Ascending aorta (tissue), 2 donors: ENCODE results near the gene ULK3. TPM values are rescaled to one million over a fixed set of nuclear protein-coding genes. Genes with fewer than 3 reads are reported as not detected.

Source experiments
- DNase-seq, 2 donors: peaks; one replicate each; pipeline ENCODE4 v3.0.0-alpha.2; 2019; ENCODE audit warnings: low spot score in 2 of 2
- H3K27ac ChIP-seq, 2 donors: fragments of 200-600 bp; sonication (generic); one replicate each; pipeline ENCODE4 v1.5.1; 2016 to 2017; ENCODE audit warnings: mild to moderate bottlenecking in 1 of 2
- H3K27me3 ChIP-seq: fragments of 200-600 bp; sonication (generic); one replicate; pipeline ENCODE4 v1.5.1; 2017
- H3K36me3 ChIP-seq, 2 donors: fragments of 200-600 bp; sonication (generic); one replicate each; pipeline ENCODE4 v1.5.1; 2016
- H3K4me1 ChIP-seq, 2 donors: fragments of 200-600 bp; sonication (generic); one replicate each; pipeline ENCODE4 v1.5.1; 2016 to 2017; ENCODE audit warnings: mild to moderate bottlenecking in 1 of 2
- H3K4me3 ChIP-seq, 2 donors: fragments of 200-600 bp; sonication (generic); one replicate each; pipeline ENCODE4 v1.5.1; 2016 to 2017; ENCODE audit warnings: mild to moderate bottlenecking in 1 of 2
- H3K9me3 ChIP-seq, 2 donors: fragments of 200-600 bp; sonication (generic); one replicate each; pipeline ENCODE4 v1.5.1; 2016
- CTCF ChIP-seq, 3 experiments: fragments of 200-600 bp in 2 of 3; fragments of 450-650 bp in 1 of 3; sonication (generic) in 2 of 3; IDR thresholded peaks; one replicate each; pipeline ENCODE4 v1.5.1; 2016 to 2019; ENCODE audit warnings: antibody characterized with exemption in 3 of 3, mild to moderate bottlenecking in 1 of 3, moderate library complexity in 1 of 3
- intact Hi-C: fragments of 100-400 bp; cut with DNase I; formaldehyde crosslinking; loops from one replicate; pipeline ENCODE4 v1.15.1; 2023
- total RNA-seq: library from RNA; depleted of rRNA; stranded (reverse); fragments of >200 nt; gene quantifications from one replicate; pipeline ENCODE4 v1.1.0, GENCODE V29; 2016

The ULK3 gene
- total RNA-seq, 1 donor from 2014 or later = 54.0 TPM

GRCh38 chr15:74850393-74850792 lies 7.4 kb upstream of the ULK3 start:
- TF ChIP-seq CTCF (IDR thresholded peaks at IDR 0.05) = no peak
- no peaks in the 10 kb centered on the region for H3K27me3 ChIP-seq
- H3K9me3 ChIP-seq = no peaks in the 10 kb centered on the region
- H3K4me1 ChIP-seq = no peaks in the 10 kb centered on the region
- no peak for DNase-seq
- intact Hi-C loops = no loop called here
- H3K36me3 ChIP-seq = peaks cover 64 to 78% of the 10 kb centered on the region in 2 donors
- H3K27ac ChIP-seq = no peak overlapping the region
- H3K4me3 ChIP-seq = no peak overlapping the region

GRCh38 chr15:74847432-74847831 lies 4.5 kb upstream of the ULK3 start:
- DNase-seq = no peak
- H3K4me1 ChIP-seq = peaks cover 0 to under 1% of the 10 kb centered on the region in 2 donors
- no peaks in the 10 kb centered on the region for H3K27me3 ChIP-seq
- peaks cover 58 to 59% of the 10 kb centered on the region in 2 donors for H3K36me3 ChIP-seq
- intact Hi-C loops = no loop called here
- TF ChIP-seq CTCF (IDR thresholded peaks at IDR 0.05) = no peak
- H3K27ac ChIP-seq = no peak overlapping the region
- no peak overlapping the region for H3K4me3 ChIP-seq
- no peaks in the 10 kb centered on the region for H3K9me3 ChIP-seq

GRCh38 chr15:74845581-74845980 lies 2.6 kb upstream of the ULK3 start:
- no peak overlapping the region for H3K27ac ChIP-seq
- intact Hi-C loops = no loop called here

GRCh38 chr15:74845208-74845568 lies 2.2 kb upstream of the ULK3 start:
- Histone ChIP-seq H3K9me3 (no peaks in the 10 kb centered on the region), H3K36me3 (peaks cover 35 to 37% of the 10 kb centered on the region in 2 donors), H3K27me3 (no peaks in the 10 kb centered on the region), H3K4me3 (no peak overlapping the region), H3K27ac (no peak overlapping the region), H3K4me1 (peaks cover 4 to 7% of the 10 kb centered on the region in 2 donors)
- intact Hi-C loops = no loop called here
- no peak for DNase-seq
- TF ChIP-seq CTCF (IDR thresholded peaks at IDR 0.05) = no peak

More at GRCh38 chr15:74845581-74845980, 2.6 kb upstream of the ULK3 start:
- TF ChIP-seq CTCF (IDR thresholded peaks at IDR 0.05) = no peak
- Histone ChIP-seq H3K36me3 (peaks cover 39 to 41% of the 10 kb centered on the region in 2 donors), H3K4me1 (peaks cover 4 to 7% of the 10 kb centered on the region in 2 donors), H3K4me3 (no peak overlapping the region), H3K27me3 (no peaks in the 10 kb centered on the region), H3K9me3 (no peaks in the 10 kb centered on the region)
- no peak for DNase-seq

GRCh38 chr15:74844319-74845207 lies 1.6 kb upstream of the ULK3 start:
- no peak for TF ChIP-seq CTCF (IDR thresholded peaks at IDR 0.05)
- Histone ChIP-seq H3K4me3 (no peak overlapping the region), H3K36me3 (peaks cover 29 to 34% of the 10 kb centered on the region in 2 donors), H3K4me1 (peaks cover 4 to 7% of the 10 kb centered on the region in 2 donors), H3K27me3 (no peaks in the 10 kb centered on the region), H3K9me3 (no peaks in the 10 kb centered on the region), H3K27ac (no peak overlapping the region)
- no peak for DNase-seq
- intact Hi-C loops = loop anchor here (5.0 kb wide), 2 partner anchors 93 to 108 kb away; partner anchors contain the start of gene COX5A
